ENCODE data around the gene KCTD1. TPM values are rescaled to one million over a fixed set of nuclear protein-coding genes. Genes with fewer than 3 reads are reported as not detected.

Gene KCTD1
- total RNA-seq, 4 donors from 2014 or later = 4.7 to 6.0 (median 5.2) TPM

- H3K9me3 ChIP-seq = no peaks in the 10 kb centered on the region
- H3K27me3 ChIP-seq = no peaks in the 10 kb centered on the region
- intact Hi-C loops (cut with DNase I; ENCODE audit: low total_unique reads) (no loop called here), in situ Hi-C loops (cut with MboI; ENCODE audit: low sequenced_read_pairs in 4 of 4) (no loop called here)
- DNase-seq (no peak), ATAC-seq (no peak)
- no peak for TF ChIP-seq POLR2A (IDR thresholded peaks at IDR 0.05)
- TF ChIP-seq CTCF (IDR thresholded peaks at IDR 0.05 in 4 of 5, conservative IDR thresholded peaks at IDR 0.05 in 1 of 5) = no peak
- H3K4me3 ChIP-seq = no peak overlapping the region
- H3K4me1 ChIP-seq = peaks cover 0 to 6% of the 10 kb centered on the region in 2 donors
- H3K36me3 ChIP-seq = peaks cover 0 to 2% of the 10 kb centered on the region in 2 donors
- no peak overlapping the region for H3K27ac ChIP-seq
Observed at GRCh38 chr18:26464128-26465011, 84.0 kb downstream of the KCTD1 start.

- Histone ChIP-seq H3K4me3 (no peak overlapping the region), H3K27ac (no peak overlapping the region), H3K4me1 (no peaks in the 10 kb centered on the region), H3K9me3 (no peaks in the 10 kb centered on the region), H3K36me3 (peaks cover 0 to 8% of the 10 kb centered on the region in 2 donors), H3K27me3 (no peaks in the 10 kb centered on the region)
- TF ChIP-seq CTCF (IDR thresholded peaks at IDR 0.05 in 4 of 5, conservative IDR thresholded peaks at IDR 0.05 in 1 of 5) (no peak), POLR2A (IDR thresholded peaks at IDR 0.05) (no peak)
- DNase-seq (no peak), ATAC-seq (no peak)
- intact Hi-C loops (cut with DNase I; ENCODE audit: low total_unique reads) = no loop called here
- in situ Hi-C loops (cut with MboI; ENCODE audit: low sequenced_read_pairs in 4 of 4) = no loop called here
Observed at GRCh38 chr18:26462355-26462754, 86.0 kb downstream of the KCTD1 start.

GRCh38 chr18:26461405-26461804, 86.9 kb downstream of the KCTD1 start:
- Histone ChIP-seq H3K4me3 (no peak overlapping the region), H3K36me3 (peaks cover 0 to 8% of the 10 kb centered on the region in 2 donors), H3K4me1 (no peaks in the 10 kb centered on the region), H3K9me3 (no peaks in the 10 kb centered on the region), H3K27me3 (no peaks in the 10 kb centered on the region), H3K27ac (no peak overlapping the region)
- DNase-seq (no peak), ATAC-seq (no peak)
- TF ChIP-seq POLR2A (IDR thresholded peaks at IDR 0.05) = no peak
- TF ChIP-seq CTCF (IDR thresholded peaks at IDR 0.05 in 4 of 5, conservative IDR thresholded peaks at IDR 0.05 in 1 of 5) = no peak
- in situ Hi-C loops (cut with MboI; ENCODE audit: low sequenced_read_pairs in 4 of 4) (no loop called here), intact Hi-C loops (cut with DNase I; ENCODE audit: low total_unique reads) (no loop called here)

DNA sequence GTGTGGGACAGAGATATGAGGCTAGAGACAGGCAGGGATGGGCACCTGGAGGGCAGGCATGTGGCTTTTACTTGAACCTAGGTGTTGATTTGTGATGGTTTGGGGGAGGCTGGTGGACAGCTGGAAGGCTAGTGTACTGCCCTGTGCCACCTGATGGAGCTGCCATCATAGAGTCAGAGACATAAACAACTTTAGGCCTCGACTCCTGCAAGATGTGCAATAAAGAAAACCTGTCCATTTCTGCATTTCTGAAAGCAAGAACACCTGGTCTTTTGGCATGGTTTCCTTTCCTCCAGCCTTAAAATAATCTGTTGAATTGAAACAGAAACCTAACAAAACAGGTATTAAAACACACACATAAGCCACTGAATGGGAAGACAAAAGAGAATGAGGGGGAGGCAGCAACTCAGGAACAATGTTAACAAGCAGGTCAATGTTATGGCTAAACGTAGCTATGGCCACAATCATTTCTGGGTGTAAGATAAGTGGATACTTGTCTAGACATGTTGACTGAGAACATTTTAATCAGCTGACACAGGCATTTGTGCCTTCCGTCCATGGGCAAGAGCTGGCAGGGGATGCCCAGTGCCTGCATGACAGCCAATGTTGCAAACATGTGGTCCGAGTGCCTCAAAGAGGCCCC, 87.8 kb downstream of the KCTD1 start:
- ATAC-seq = no peak
- H3K9me3 ChIP-seq = no peaks in the 10 kb centered on the region
- H3K4me1 ChIP-seq = no peaks in the 10 kb centered on the region
- no peaks in the 10 kb centered on the region for H3K27me3 ChIP-seq
- H3K36me3 ChIP-seq = peaks cover 0 to 8% of the 10 kb centered on the region in 2 donors
- no peak for DNase-seq
- in situ Hi-C loops (cut with MboI; ENCODE audit: low sequenced_read_pairs in 4 of 4) = no loop called here
- no peak overlapping the region for H3K27ac ChIP-seq
- H3K4me3 ChIP-seq = no peak overlapping the region
- TF ChIP-seq POLR2A (IDR thresholded peaks at IDR 0.05) = no peak
- TF ChIP-seq CTCF (IDR thresholded peaks at IDR 0.05 in 4 of 5, conservative IDR thresholded peaks at IDR 0.05 in 1 of 5) = no peak
- intact Hi-C loops (cut with DNase I; ENCODE audit: low total_unique reads) = no loop called here
